Measurements from ENCODE around the gene EDC4. TPM values are rescaled to one million over a fixed set of nuclear protein-coding genes. Genes with fewer than 3 reads are reported as not detected.

The EDC4 gene, protein sequence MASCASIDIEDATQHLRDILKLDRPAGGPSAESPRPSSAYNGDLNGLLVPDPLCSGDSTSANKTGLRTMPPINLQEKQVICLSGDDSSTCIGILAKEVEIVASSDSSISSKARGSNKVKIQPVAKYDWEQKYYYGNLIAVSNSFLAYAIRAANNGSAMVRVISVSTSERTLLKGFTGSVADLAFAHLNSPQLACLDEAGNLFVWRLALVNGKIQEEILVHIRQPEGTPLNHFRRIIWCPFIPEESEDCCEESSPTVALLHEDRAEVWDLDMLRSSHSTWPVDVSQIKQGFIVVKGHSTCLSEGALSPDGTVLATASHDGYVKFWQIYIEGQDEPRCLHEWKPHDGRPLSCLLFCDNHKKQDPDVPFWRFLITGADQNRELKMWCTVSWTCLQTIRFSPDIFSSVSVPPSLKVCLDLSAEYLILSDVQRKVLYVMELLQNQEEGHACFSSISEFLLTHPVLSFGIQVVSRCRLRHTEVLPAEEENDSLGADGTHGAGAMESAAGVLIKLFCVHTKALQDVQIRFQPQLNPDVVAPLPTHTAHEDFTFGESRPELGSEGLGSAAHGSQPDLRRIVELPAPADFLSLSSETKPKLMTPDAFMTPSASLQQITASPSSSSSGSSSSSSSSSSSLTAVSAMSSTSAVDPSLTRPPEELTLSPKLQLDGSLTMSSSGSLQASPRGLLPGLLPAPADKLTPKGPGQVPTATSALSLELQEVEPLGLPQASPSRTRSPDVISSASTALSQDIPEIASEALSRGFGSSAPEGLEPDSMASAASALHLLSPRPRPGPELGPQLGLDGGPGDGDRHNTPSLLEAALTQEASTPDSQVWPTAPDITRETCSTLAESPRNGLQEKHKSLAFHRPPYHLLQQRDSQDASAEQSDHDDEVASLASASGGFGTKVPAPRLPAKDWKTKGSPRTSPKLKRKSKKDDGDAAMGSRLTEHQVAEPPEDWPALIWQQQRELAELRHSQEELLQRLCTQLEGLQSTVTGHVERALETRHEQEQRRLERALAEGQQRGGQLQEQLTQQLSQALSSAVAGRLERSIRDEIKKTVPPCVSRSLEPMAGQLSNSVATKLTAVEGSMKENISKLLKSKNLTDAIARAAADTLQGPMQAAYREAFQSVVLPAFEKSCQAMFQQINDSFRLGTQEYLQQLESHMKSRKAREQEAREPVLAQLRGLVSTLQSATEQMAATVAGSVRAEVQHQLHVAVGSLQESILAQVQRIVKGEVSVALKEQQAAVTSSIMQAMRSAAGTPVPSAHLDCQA (N-terminal part only)
- 45.9 to 72.1 TPM (median 66.4 TPM) in 5 replicates for total RNA-seq (2022; extraction: Qiagen RNA extraction; ENCODE audit: low read depth)

DNA sequence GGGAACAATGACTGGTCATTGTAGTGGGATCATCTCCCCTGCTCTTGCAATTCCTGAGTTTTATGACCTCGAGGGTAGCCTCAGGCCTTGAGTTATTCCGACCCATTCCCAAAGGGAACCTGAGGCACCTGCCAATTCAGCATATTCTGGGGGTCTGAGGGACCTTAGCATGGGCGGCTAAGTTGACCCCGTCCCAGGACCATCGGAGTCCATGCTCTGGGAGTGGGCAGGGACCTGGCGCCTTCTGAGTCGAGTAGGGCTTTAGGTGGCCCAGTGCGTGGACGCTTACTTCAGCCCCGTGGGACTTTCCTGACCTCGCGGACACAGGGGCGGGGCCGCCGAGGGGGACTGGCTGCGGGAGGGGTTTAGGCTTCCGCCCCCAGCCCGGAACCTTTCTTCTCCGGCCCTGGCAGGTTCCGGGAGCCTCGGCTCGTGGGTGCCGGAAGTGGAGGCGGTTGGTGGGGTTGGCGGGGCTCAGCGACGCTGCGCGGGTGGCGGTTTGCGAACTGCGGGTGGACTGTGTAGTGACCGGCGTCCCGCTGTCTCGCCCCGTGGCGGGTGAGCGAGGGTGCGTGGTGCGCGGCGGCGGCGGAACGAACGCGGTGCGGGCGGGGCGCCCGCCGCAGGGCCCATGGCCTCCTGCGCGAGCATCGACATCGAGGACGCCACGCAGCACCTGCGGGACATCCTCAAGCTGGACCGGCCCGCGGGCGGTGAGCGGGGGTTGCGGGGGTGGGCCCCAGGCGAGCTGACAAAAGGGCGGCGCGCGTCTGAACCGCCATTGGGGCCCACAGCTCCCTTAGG, at the start of gene EDC4:
EDC4 (plus strand) TSS at position 422 of the 804 bp plus-strand sequence; CDS start at position 632, 210 bp downstream.

DNA sequence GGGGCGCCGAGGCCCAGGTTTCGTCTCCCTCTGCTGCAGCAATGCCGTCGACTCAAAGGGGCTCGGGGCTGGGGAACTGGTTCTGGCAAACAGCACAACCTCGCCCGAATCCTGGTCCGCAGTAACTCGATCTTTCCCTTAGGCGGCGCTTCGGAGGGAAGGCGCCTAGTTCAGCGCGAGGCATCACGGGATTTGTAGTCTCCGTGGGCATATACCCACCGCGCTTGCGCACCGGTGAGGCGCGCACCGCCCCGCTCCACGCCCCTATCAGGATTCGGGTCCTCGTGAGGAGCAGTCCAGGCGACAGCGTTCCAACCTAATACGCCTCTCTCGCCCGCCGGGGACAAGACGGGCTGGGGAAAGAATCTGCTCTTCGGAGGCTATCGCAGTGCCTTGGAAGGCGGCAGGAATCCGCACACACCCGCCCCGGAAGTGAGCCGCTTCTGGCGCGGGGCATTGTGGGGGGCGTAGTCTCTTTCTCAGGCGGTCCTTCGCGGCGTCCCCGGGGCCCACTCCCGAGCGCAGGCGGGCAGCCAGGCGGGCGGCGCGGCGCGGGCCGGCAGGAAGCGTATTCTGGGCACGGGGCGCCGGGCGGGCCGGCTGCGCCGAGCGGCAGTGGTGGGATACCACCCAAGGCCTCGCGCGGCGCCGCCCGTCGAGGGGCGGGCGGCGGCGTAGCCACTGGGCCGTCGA, 30.9 kb upstream of the EDC4 start, which contains the start of gene THAP11:
THAP11 (plus strand) TSS at position 505 of the 693 bp plus-strand sequence. CDS start 235 bp downstream, outside the sequence.

DNA sequence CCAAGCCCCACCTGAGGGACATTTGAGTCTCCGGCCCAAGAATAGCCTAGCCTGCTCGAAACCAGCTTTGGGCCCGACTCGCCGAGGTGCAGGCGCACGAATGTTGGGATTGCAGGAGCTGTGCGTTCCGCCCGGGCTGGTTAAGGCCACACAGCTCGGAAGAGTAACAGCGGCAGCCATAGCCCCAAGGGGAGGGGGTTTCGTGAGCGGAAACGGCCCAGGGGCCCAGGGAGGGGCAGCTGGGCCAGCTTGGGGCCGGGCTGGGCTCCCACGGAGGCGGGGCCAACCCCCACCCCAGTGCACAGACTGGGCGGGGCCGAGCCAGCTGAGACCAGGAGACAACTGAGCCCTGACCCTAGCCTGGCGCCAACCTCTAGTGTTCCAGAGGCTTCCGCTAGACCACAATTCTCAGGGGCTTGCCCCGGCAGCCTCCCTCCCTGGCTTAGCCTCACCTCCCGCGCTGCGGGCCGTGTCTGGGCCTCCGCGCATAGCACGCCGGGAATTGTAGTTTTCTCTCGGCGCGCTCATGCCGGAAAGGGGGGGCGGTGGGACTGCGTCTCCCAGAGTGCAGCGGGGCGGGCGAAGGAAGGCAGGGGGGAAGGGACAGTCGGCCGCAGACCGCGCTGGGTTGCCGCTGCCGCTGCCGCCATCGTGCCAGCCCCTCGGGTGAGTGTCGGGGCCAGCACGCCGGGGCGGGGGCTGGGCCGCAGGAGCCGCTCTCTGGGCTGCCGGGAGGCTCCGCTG, 26.4 kb upstream of the EDC4 start, which contains the start of gene NUTF2:
NUTF2 (plus strand) TSS at position 614 of the 744 bp plus-strand sequence. CDS start 18,198 bp downstream, outside the sequence.

DNA sequence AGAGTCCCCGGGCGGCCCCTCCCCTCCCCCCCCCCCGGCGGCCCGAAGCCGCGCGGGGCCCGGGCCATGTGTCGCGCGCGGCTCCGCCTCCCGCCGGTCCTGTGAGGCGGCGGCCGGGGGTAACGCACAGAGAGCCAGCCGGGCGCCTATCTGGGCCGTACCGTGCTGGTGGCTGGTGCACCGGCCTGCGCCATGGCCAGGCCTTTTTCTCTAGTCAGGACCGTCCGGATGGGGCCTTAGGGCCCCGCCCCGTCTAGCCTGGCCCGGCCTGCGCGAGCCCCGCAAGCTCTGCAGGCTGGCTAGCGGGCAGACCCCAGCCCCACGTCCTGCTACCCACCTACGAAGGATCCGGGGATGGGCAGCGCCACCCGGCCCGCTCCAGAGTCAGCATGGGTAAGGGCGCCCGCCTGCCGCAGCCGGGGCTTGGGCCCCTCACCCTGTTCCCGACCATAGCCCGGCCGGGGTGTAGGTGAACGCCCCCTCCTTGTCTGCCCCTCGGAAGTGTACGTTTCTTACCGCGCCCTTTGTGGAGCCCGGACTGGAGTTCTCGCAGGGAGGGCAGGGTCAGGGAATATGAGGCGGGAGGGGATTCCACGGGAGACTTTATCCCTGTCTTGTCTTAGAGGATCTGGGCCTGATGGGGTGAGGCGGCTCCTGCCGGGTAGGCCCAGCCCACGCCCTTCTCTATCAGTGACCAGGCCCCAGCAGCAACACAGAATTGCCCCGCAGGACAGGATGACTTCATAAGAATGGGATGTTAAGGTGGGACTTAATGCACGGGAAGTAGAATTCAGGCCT, 25.6 kb upstream of the EDC4 start, which contains the start of gene CENPT:
CENPT (minus strand) TSS at position 630 of the 798 bp plus-strand sequence. CDS start 13,834 bp downstream, outside the sequence.

DNA sequence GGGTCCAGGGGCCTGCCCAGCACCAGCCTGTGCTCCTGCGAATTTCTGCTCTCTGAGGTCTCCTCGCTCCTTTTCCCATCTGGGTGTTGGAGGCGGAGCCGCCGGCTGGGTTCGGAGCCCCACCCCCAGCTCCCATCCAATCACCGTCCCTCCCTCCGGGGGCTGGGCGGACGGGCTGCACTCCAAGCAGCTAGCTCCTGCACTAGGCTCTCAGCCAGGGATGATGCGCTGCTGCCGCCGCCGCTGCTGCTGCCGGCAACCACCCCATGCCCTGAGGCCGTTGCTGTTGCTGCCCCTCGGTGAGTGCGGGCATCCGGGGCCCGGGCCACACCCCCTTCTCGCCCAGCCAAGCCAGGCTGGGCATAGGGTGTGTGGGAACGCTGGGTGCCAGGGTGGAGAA, 11.8 kb downstream of the EDC4 start, which contains the start of gene NRN1L:
NRN1L (plus strand) TSS at position 202 of the 400 bp plus-strand sequence; CDS start at position 221, 19 bp downstream.

DNA sequence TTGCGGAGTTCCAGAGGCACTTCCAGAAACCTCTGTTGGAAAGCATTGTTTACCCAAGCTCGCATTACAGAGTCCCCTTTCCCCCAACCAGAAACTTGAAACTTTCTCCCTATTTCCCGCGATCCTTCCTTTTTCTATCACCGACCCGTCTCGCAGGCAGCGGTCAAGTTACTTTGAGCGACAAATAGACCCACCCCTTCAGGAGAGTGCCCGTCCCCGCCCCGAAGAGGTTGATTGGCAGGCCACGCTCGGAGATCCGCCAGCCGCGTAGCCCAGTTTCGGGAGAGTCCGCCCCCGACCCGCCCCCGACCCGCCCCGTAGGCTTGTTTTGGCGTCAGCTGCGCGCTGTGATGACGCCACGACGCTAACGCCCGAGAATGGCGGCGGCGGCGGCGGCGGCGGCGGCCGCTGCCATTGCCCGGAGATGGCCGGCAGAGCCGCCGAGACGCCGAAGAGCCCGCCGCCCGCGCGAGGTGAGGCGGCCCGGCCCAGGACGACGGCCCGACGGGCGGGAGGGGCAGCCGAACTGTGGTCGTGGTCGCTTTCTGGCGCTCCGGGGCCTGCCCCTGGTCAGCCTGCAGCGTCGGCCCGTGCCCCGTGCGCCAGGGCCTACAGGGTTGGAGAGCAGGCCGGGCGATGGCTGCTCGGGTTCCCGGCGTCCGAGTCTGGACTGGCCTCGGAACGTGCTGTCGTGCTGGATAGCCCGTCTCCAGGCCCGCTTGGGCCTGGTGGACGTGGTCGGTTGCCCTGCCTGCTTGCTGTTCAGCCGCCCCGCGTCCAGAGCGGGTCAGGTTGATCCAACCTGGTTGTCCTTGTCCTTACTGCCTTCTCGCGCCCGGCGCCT, 20.3 kb downstream of the EDC4 start, which contains the start of gene PSKH1:
PSKH1 (plus strand) TSS at position 356 of the 844 bp plus-strand sequence. CDS start 15,496 bp downstream, outside the sequence.

Other genes with a start within 250 kb of the EDC4 start
- 0.49 to 1.8 TPM (median 1.2 TPM) in 5 replicates for gene CARMIL2, start 227.9 kb upstream of the EDC4 start, total RNA-seq (2022; extraction: Qiagen RNA extraction; ENCODE audit: low read depth)
- 24.1 to 37.2 TPM (median 32.7 TPM) in 5 replicates for gene ACD, start 212.8 kb upstream of the EDC4 start, total RNA-seq (2022; extraction: Qiagen RNA extraction; ENCODE audit: low read depth)
- 1.2 to 2.1 TPM (median 1.8 TPM) in 5 replicates for gene PARD6A, start 212.1 kb upstream of the EDC4 start, total RNA-seq (2022; extraction: Qiagen RNA extraction; ENCODE audit: low read depth)
- gene ENKD1, start 206.3 kb upstream of the EDC4 start, total RNA-seq (2022; extraction: Qiagen RNA extraction; ENCODE audit: low read depth): 8.0 to 11.8 TPM (median 10.9 TPM) in 5 replicates
- gene C16orf86, start 206.2 kb upstream of the EDC4 start, total RNA-seq (2022; extraction: Qiagen RNA extraction; ENCODE audit: low read depth): 0.06 to 0.17 TPM in 2 of 5 replicates, not detected in the others
- 16.1 to 17.8 TPM (median 17.5 TPM) in 5 replicates for gene GFOD2, start 153.7 kb upstream of the EDC4 start, total RNA-seq (2022; extraction: Qiagen RNA extraction; ENCODE audit: low read depth)
- gene RANBP10, start 66.5 kb upstream of the EDC4 start, total RNA-seq (2022; extraction: Qiagen RNA extraction; ENCODE audit: low read depth): 8.5 to 11.0 TPM (median 9.6 TPM) in 5 replicates
- gene TSNAXIP1, start 66.2 kb upstream of the EDC4 start, total RNA-seq (2022; extraction: Qiagen RNA extraction; ENCODE audit: low read depth): 0.32 to 0.56 TPM (median 0.47 TPM) in 5 replicates
- gene THAP11, start 30.7 kb upstream of the EDC4 start, total RNA-seq (2022; extraction: Qiagen RNA extraction; ENCODE audit: low read depth): 25.6 to 42.9 TPM (median 41.3 TPM) in 5 replicates
- gene NUTF2, start 26.1 kb upstream of the EDC4 start, total RNA-seq (2022; extraction: Qiagen RNA extraction; ENCODE audit: low read depth): 229 to 266 TPM (median 237 TPM) in 5 replicates
- gene CENPT, start 25.4 kb upstream of the EDC4 start, total RNA-seq (2022; extraction: Qiagen RNA extraction; ENCODE audit: low read depth): 27.0 to 30.7 TPM (median 29.1 TPM) in 5 replicates
- gene NRN1L, start 11.8 kb downstream of the EDC4 start, total RNA-seq (2022; extraction: Qiagen RNA extraction; ENCODE audit: low read depth): 0.22 to 0.29 TPM in 2 of 5 replicates, not detected in the others
- gene PSKH1, start 20.2 kb downstream of the EDC4 start, total RNA-seq (2022; extraction: Qiagen RNA extraction; ENCODE audit: low read depth): 12.7 to 20.2 TPM (median 14.9 TPM) in 5 replicates
- gene CTRL, start 58.8 kb downstream of the EDC4 start, total RNA-seq (2022; extraction: Qiagen RNA extraction; ENCODE audit: low read depth): 1.5 to 2.2 TPM (median 2.0 TPM) in 5 replicates
- 45.3 to 56.5 TPM (median 47.3 TPM) in 5 replicates for gene PSMB10, start 63.8 kb downstream of the EDC4 start, total RNA-seq (2022; extraction: Qiagen RNA extraction; ENCODE audit: low read depth)
- gene LCAT, start 71.1 kb downstream of the EDC4 start, total RNA-seq (2022; extraction: Qiagen RNA extraction; ENCODE audit: low read depth): 6.7 to 11.9 TPM (median 10.9 TPM) in 5 replicates
- gene SLC12A4, start 95.6 kb downstream of the EDC4 start, total RNA-seq (2022; extraction: Qiagen RNA extraction; ENCODE audit: low read depth): 25.2 to 32.7 TPM (median 29.1 TPM) in 5 replicates
- not detected in 5 replicates for gene DPEP3, start 107.4 kb downstream of the EDC4 start, total RNA-seq (2022; extraction: Qiagen RNA extraction; ENCODE audit: low read depth)
- gene DPEP2, start 126.4 kb downstream of the EDC4 start, total RNA-seq (2022; extraction: Qiagen RNA extraction; ENCODE audit: low read depth): not detected in 5 replicates
- not detected in 5 replicates for gene DPEP2NB, start 142.9 kb downstream of the EDC4 start, total RNA-seq (2022; extraction: Qiagen RNA extraction; ENCODE audit: low read depth)
- 19.6 to 20.7 TPM (median 20.1 TPM) in 5 replicates for gene DDX28, start 150.2 kb downstream of the EDC4 start, total RNA-seq (2022; extraction: Qiagen RNA extraction; ENCODE audit: low read depth)
- 16.1 to 19.0 TPM (median 18.4 TPM) in 5 replicates for gene DUS2, start 150.2 kb downstream of the EDC4 start, total RNA-seq (2022; extraction: Qiagen RNA extraction; ENCODE audit: low read depth)
- 14.7 to 19.0 TPM (median 18.8 TPM) in 5 replicates for gene NFATC3, start 212.3 kb downstream of the EDC4 start, total RNA-seq (2022; extraction: Qiagen RNA extraction; ENCODE audit: low read depth)